IMR-90 (cell line): ENCODE results near the gene CALN1. TPM values are rescaled to one million over a fixed set of nuclear protein-coding genes. Genes with fewer than 3 reads are reported as not detected.

Experiments
- ATAC-seq: fragments of 200-7000 bp; cut with Tn5 transposase; 2 replicates; pipeline ENCODE4 v1.9.1; 2020; ENCODE audit warnings: low read depth, mild to moderate bottlenecking, moderate library complexity
- BruUV-seq: library from RNA; stranded (reverse); fragments of 400-500 nt; replicated peaks from 2 replicates; lab custom pipeline; 2021; lab: Mats Ljungman, UMichigan
- CTCF ChIA-PET: fragments of 300-600 bp; formaldehyde crosslinking; extraction: SDS; loops from one replicate; lab custom pipeline; 2021; ENCODE audit warnings: antibody characterized with exemption; lab: Yijun Ruan, JAX
- POLR2A ChIA-PET: fragments of 300-600 bp; sonication (Branson Sonifier 250); formaldehyde crosslinking; loops from one replicate; lab custom pipeline; 2022; ENCODE audit warnings: antibody characterized with exemption; ENCODE audit not compliant: unreplicated experiment; lab: Charles Lee
- DNase-seq: peaks from one replicate; pipeline ENCODE4 v3.0.0; 2013
- H2AFZ ChIP-seq: replicated peaks from 2 replicates; pipeline ENCODE3; 2013; ENCODE audit warnings: low read length, mild to moderate bottlenecking; ENCODE audit not compliant: poor library complexity
- H2AK5ac ChIP-seq: 2 replicates; pipeline ENCODE4 v1.6.1; 2013; ENCODE audit warnings: low read depth, low read length, inconsistent platforms
- H2AK9ac ChIP-seq: replicated peaks from 2 replicates; pipeline ENCODE3; 2013; ENCODE audit warnings: mild to moderate bottlenecking, low read depth, low read length, moderate library complexity; ENCODE audit not compliant: poor library complexity
- H2BK120ac ChIP-seq: 2 replicates; pipeline ENCODE4 v1.6.1; 2013; ENCODE audit warnings: low read depth, low read length, inconsistent platforms
- H2BK15ac ChIP-seq: 3 replicates; pipeline ENCODE4 v1.6.1; 2013; ENCODE audit warnings: low read depth, low read length, inconsistent platforms
- H2BK20ac ChIP-seq: 2 replicates; pipeline ENCODE4 v1.6.1; 2013; ENCODE audit warnings: low read depth, mild to moderate bottlenecking, inconsistent platforms, low read length, moderate library complexity
- H2BK5ac ChIP-seq: 2 replicates; pipeline ENCODE4 v1.6.1; 2013; ENCODE audit warnings: mild to moderate bottlenecking, low read depth, low read length, inconsistent platforms; ENCODE audit not compliant: poor library complexity, severe bottlenecking
- H3K14ac ChIP-seq: replicated peaks from 2 replicates; pipeline ENCODE4 v1.6.1; 2013; ENCODE audit warnings: low read depth, low read length, inconsistent platforms
- H3K18ac ChIP-seq: 2 replicates; pipeline ENCODE4 v1.6.1; 2013; ENCODE audit warnings: low read depth, low read length, control low read depth
- H3K23ac ChIP-seq: 2 replicates; pipeline ENCODE4 v1.6.1; 2013; ENCODE audit warnings: low read depth, low read length, inconsistent platforms
- H3K27ac ChIP-seq: 2 replicates; pipeline ENCODE4 v1.5.1; 2013; ENCODE audit warnings: mild to moderate bottlenecking, control low read depth, low read length; ENCODE audit not compliant: insufficient read depth
- H3K27me3 ChIP-seq: 2 replicates; pipeline ENCODE4 v1.6.1; 2013; ENCODE audit warnings: low read length; ENCODE audit not compliant: control insufficient read depth, insufficient read depth
- H3K36me3 ChIP-seq: 2 replicates; pipeline ENCODE4 v1.6.1; 2013; ENCODE audit warnings: low read length, mixed read lengths; ENCODE audit not compliant: control insufficient read depth, insufficient read depth
- H3K4ac ChIP-seq: 2 replicates; pipeline ENCODE4 v1.6.1; 2013; ENCODE audit warnings: low read depth, low read length, inconsistent platforms
- H3K4me1 ChIP-seq: 2 replicates; pipeline ENCODE4 v1.6.1; 2013; ENCODE audit warnings: low read length, mixed read lengths; ENCODE audit not compliant: control insufficient read depth, insufficient read depth
- H3K4me2 ChIP-seq: 2 replicates; pipeline ENCODE4 v1.6.1; 2013; ENCODE audit warnings: low read depth, mild to moderate bottlenecking, control low read depth, low read length, moderate library complexity
- H3K4me3 ChIP-seq: 2 replicates; pipeline ENCODE4 v1.5.1; 2013; ENCODE audit warnings: low read depth, mild to moderate bottlenecking, control low read depth, low read length, moderate library complexity; ENCODE audit not compliant: insufficient read depth
- H3K56ac ChIP-seq: 2 replicates; pipeline ENCODE4 v1.6.1; 2013; ENCODE audit warnings: low read length, inconsistent platforms; ENCODE audit not compliant: insufficient read depth; ENCODE audit errors: extremely low read depth
- H3K79me1 ChIP-seq, 2 experiments: 2 replicates each; pipeline ENCODE4 v1.6.1; 2013; ENCODE audit warnings: low read length in 2 of 2, inconsistent platforms in 1 of 2, low read depth in 1 of 2
- H3K9ac ChIP-seq: 2 replicates; pipeline ENCODE4 v1.6.1; 2013; ENCODE audit warnings: low read depth, low read length, control low read depth
- H3K9me1 ChIP-seq: 2 replicates; pipeline ENCODE4 v1.6.1; 2013; ENCODE audit warnings: low read length, inconsistent platforms; ENCODE audit not compliant: insufficient read depth
- H3K9me3 ChIP-seq: 2 replicates; pipeline ENCODE4 v1.6.1; 2013; ENCODE audit warnings: low read length; ENCODE audit not compliant: control insufficient read depth, insufficient read depth
- H4K20me1 ChIP-seq: 2 replicates; pipeline ENCODE4 v1.6.1; 2013; ENCODE audit warnings: low read length, inconsistent platforms; ENCODE audit not compliant: insufficient read depth
- H4K5ac ChIP-seq: 2 replicates; pipeline ENCODE4 v1.6.1; 2013; ENCODE audit warnings: mild to moderate bottlenecking, low read depth, low read length, control low read depth
- H4K8ac ChIP-seq, 2 experiments: 2 replicates each; pipeline ENCODE4 v1.6.1; 2013; ENCODE audit warnings: low read depth in 2 of 2, low read length in 2 of 2, control low read depth in 1 of 2, inconsistent platforms in 1 of 2
- H4K91ac ChIP-seq: 2 replicates; pipeline ENCODE4 v1.6.1; 2013; ENCODE audit warnings: low read depth, low read length, inconsistent platforms; ENCODE audit not compliant: insufficient read depth
- BHLHE40 ChIP-seq: fragments of 150-350 bp; IDR thresholded peaks from 2 replicates; pipeline ENCODE4 v1.6.1; 2016; ENCODE audit warnings: mild to moderate bottlenecking, low read depth, low read length
- CEBPB ChIP-seq: IDR thresholded peaks from 2 replicates; pipeline ENCODE4 v1.6.1; 2012; ENCODE audit warnings: low read depth, low read length, improper control_type of control experiment
- MAFK ChIP-seq: IDR thresholded peaks from 2 replicates; pipeline ENCODE4 v1.6.1; 2012; ENCODE audit warnings: low read depth, low read length, improper control_type of control experiment
- NFE2L2 ChIP-seq: fragments of 150-350 bp; IDR thresholded peaks from 2 replicates; pipeline ENCODE4 v1.6.1; 2016; ENCODE audit warnings: low read depth, mild to moderate bottlenecking, low read length
- POLR2A ChIP-seq: IDR thresholded peaks from 2 replicates; pipeline ENCODE4 v1.6.1; 2012; ENCODE audit warnings: mild to moderate bottlenecking, low read depth, low read length
- RAD21 ChIP-seq: IDR thresholded peaks from 2 replicates; pipeline ENCODE4 v1.6.1; 2012; ENCODE audit warnings: low read length, improper control_type of control experiment
- RCOR1 ChIP-seq: IDR thresholded peaks from 2 replicates; pipeline ENCODE4 v1.6.1; 2012; ENCODE audit warnings: mild to moderate bottlenecking, low read length, improper control_type of control experiment; ENCODE audit not compliant: insufficient replicate concordance
- RFX5 ChIP-seq: IDR thresholded peaks from 2 replicates; pipeline ENCODE4 v1.8.0; 2012; ENCODE audit warnings: low read depth, mild to moderate bottlenecking, low read length, moderate library complexity
- SMC3 ChIP-seq: fragments of 150-350 bp; IDR thresholded peaks from 2 replicates; pipeline ENCODE4 v1.6.1; 2016; ENCODE audit warnings: low read depth, mild to moderate bottlenecking, antibody characterized with exemption, low read length, moderate library complexity
- WGBS, 2 experiments: methylation state at CpG; one replicate each; pipeline versions ENCODE4 v1.1.5 to v1.1.7; 2013; ENCODE audit warnings: missing lambda C conversion rate in 2 of 2; ENCODE audit not compliant: insufficient read length in 1 of 2; ENCODE audit errors: extremely low coverage in 2 of 2; 5-methylcytosine and 5-hydroxymethylcytosine counted together
- dilution Hi-C: fragments of 300-500 bp; cut with HindIII; formaldehyde crosslinking; loops from one replicate; pipeline ENCODE4 v1.14.3; 2018; ENCODE audit warnings: low sequenced_read_pairs; ENCODE audit not compliant: unreplicated experiment
- in situ Hi-C: fragments of 300-500 bp; cut with MboI; formaldehyde crosslinking; loops from 3 replicates; pipeline ENCODE4 v1.14.3; 2019; ENCODE audit warnings: low sequenced_read_pairs, inconsistent platforms, mixed read lengths
- intact Hi-C: fragments of 100-400 bp; cut with micrococcal nuclease; formaldehyde crosslinking; loops from 2 replicates; pipeline ENCODE4 v1.10.0; 2022
- polyA plus RNA-seq, 3 experiments: library from polyadenylated mRNA; depleted of rRNA; stranded (reverse); fragments of >200 nt; gene quantifications; 2 replicates each; pipeline ENCODE4 v1.2.3, GENCODE V29; 2012; ENCODE audit warnings: low replicate concordance in 1 of 3
- total RNA-seq: library from RNA; depleted of rRNA; stranded (reverse); fragments of >200 nt; gene quantifications from 2 replicates; pipeline ENCODE4 v1.2.3, GENCODE V29; 2012
- TF ChIP-seq, protein P1 (sequence below): fragments of 150-350 bp; IDR thresholded peaks from 2 replicates; pipeline ENCODE4 v1.6.1; 2016; ENCODE audit warnings: low read depth, mild to moderate bottlenecking, low read length, moderate library complexity, borderline replicate concordance

The CALN1 gene
- total and polyA plus RNA-seq, 2 of the 4 experiments (the other 2 are of a cell fraction): not detected

- no peak overlapping the region for H2AFZ ChIP-seq
- H3K4me2 ChIP-seq: no peak overlapping the region
- H3K9me3 ChIP-seq: peaks cover 10% of the 10 kb centered on the region
- H4K91ac ChIP-seq: no peak overlapping the region
- no peaks in the 10 kb centered on the region for H3K9me1 ChIP-seq
- H3K4ac ChIP-seq: no peak overlapping the region
- no peaks in the 10 kb centered on the region for H3K79me1 ChIP-seq
- H3K27ac ChIP-seq: no peak overlapping the region
- no peaks in the 10 kb centered on the region for H3K4me1 ChIP-seq
- WGBS, 2 experiments: 46% methylated on average over 5 of the region's 6 CpGs; no CpG with 5 or more reads in 1 of the 2 experiments
- H2AK9ac ChIP-seq: no peak overlapping the region
- H3K36me3 ChIP-seq: no peaks in the 10 kb centered on the region
- H3K56ac ChIP-seq: no peak overlapping the region
- no peak overlapping the region for H3K18ac ChIP-seq
- dilution Hi-C loops: no loop called here
- in situ Hi-C loops: no loop called here
- no peak overlapping the region for H2BK5ac ChIP-seq
- TF ChIP-seq RAD21 (no peak), CEBPB (no peak), MAFK (no peak), RCOR1 (no peak), SMC3 (no peak), NFE2L2 (no peak), POLR2A (no peak), RFX5 (no peak), BHLHE40 (no peak)
- TF ChIP-seq, protein P1, sequence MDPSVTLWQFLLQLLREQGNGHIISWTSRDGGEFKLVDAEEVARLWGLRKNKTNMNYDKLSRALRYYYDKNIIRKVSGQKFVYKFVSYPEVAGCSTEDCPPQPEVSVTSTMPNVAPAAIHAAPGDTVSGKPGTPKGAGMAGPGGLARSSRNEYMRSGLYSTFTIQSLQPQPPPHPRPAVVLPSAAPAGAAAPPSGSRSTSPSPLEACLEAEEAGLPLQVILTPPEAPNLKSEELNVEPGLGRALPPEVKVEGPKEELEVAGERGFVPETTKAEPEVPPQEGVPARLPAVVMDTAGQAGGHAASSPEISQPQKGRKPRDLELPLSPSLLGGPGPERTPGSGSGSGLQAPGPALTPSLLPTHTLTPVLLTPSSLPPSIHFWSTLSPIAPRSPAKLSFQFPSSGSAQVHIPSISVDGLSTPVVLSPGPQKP: no peak
- H2BK20ac ChIP-seq: no peak overlapping the region
- no peak overlapping the region for H2AK5ac ChIP-seq
- POLR2A ChIA-PET: no interaction called here
- H3K14ac ChIP-seq: no peak overlapping the region
- H4K8ac ChIP-seq: no peak overlapping the region
- H4K5ac ChIP-seq: no peak overlapping the region
- BruUV-seq: no TSS peak
- H3K23ac ChIP-seq: no peak overlapping the region
- no peaks in the 10 kb centered on the region for H4K20me1 ChIP-seq
- no peaks in the 10 kb centered on the region for H3K27me3 ChIP-seq
- DNase-seq (no peak), ATAC-seq (no peak)
- CTCF ChIA-PET: no interaction called here
- intact Hi-C loops: no loop called here
- no peak overlapping the region for H3K4me3 ChIP-seq
- no peak overlapping the region for H3K9ac ChIP-seq
- H2BK15ac ChIP-seq: no peak overlapping the region
- no peak overlapping the region for H2BK120ac ChIP-seq
These were observed 383.9 kb downstream of the CALN1 start for GRCh38 chr7:72028267-72028666.
